H9 (cell line): ENCODE results near the gene VPS4A. TPM values are rescaled to one million over a fixed set of nuclear protein-coding genes. Genes with fewer than 3 reads are reported as not detected.

Source experiments
- DNase-seq: peaks from one replicate; pipeline ENCODE4 v3.0.0-alpha.2; 2017
- H2AFZ ChIP-seq: one replicate; pipeline ENCODE4 v1.6.1; 2013; ENCODE audit warnings: mild to moderate bottlenecking, low read length, control low read depth, moderate library complexity
- H2AK5ac ChIP-seq: 2 replicates; pipeline ENCODE4 v1.6.1; 2013; ENCODE audit warnings: low read length, control low read depth, mixed read lengths; ENCODE audit not compliant: insufficient read length
- H2BK120ac ChIP-seq: one replicate; pipeline ENCODE4 v1.6.1; 2013; ENCODE audit warnings: low read depth, mild to moderate bottlenecking, low read length, control low read depth, inconsistent platforms; ENCODE audit not compliant: poor library complexity, severe bottlenecking
- H2BK12ac ChIP-seq: 2 replicates; pipeline ENCODE4 v1.6.1; 2013; ENCODE audit warnings: low read length, control low read depth, mixed read lengths, low read depth; ENCODE audit not compliant: insufficient read length
- H2BK15ac ChIP-seq: 2 replicates; pipeline ENCODE4 v1.6.1; 2013; ENCODE audit warnings: low read depth, low read length, control low read depth
- H2BK20ac ChIP-seq: one replicate; pipeline ENCODE4 v1.6.1; 2013; ENCODE audit warnings: low read depth, mild to moderate bottlenecking, low read length, control low read depth, inconsistent platforms; ENCODE audit not compliant: poor library complexity, severe bottlenecking
- H2BK5ac ChIP-seq: 2 replicates; pipeline ENCODE4 v1.6.1; 2013; ENCODE audit warnings: low read length, control low read depth, mixed read lengths; ENCODE audit not compliant: insufficient read length
- H3K14ac ChIP-seq: 2 replicates; pipeline ENCODE4 v1.6.1; 2013; ENCODE audit warnings: low read length, control low read depth; ENCODE audit not compliant: insufficient read depth
- H3K18ac ChIP-seq: 2 replicates; pipeline ENCODE4 v1.6.1; 2013; ENCODE audit warnings: low read depth, mild to moderate bottlenecking, mixed read lengths, low read length, control low read depth; ENCODE audit not compliant: insufficient read length
- H3K23ac ChIP-seq: 2 replicates; pipeline ENCODE4 v1.6.1; 2013; ENCODE audit warnings: low read length, control low read depth, mixed read lengths, low read depth; ENCODE audit not compliant: insufficient read length
- H3K23me2 ChIP-seq: 2 replicates; pipeline ENCODE4 v1.6.1; 2013; ENCODE audit warnings: low read depth, mild to moderate bottlenecking, mixed read lengths, low read length, control low read depth; ENCODE audit not compliant: insufficient read length, poor library complexity, severe bottlenecking
- H3K27ac ChIP-seq: 2 replicates; pipeline ENCODE4 v1.5.1; 2013; ENCODE audit warnings: low read length, control low read depth, mixed read lengths, low read depth; ENCODE audit not compliant: insufficient read length
- H3K27me3 ChIP-seq: 2 replicates; pipeline ENCODE4 v1.6.1; 2013; ENCODE audit warnings: low read length, control low read depth, inconsistent platforms; ENCODE audit not compliant: insufficient read depth
- H3K4ac ChIP-seq: 2 replicates; pipeline ENCODE4 v1.6.1; 2013; ENCODE audit warnings: low read depth, mild to moderate bottlenecking, control low read depth, inconsistent platforms, low read length, moderate library complexity
- H3K4me1 ChIP-seq: 2 replicates; pipeline ENCODE4 v1.6.1; 2013; ENCODE audit warnings: low read length, control low read depth, inconsistent platforms; ENCODE audit not compliant: insufficient read depth
- H3K4me2 ChIP-seq: 2 replicates; pipeline ENCODE4 v1.6.1; 2013; ENCODE audit warnings: low read length, control low read depth, mixed read lengths; ENCODE audit not compliant: insufficient read length, insufficient read depth
- H3K56ac ChIP-seq: 2 replicates; pipeline ENCODE4 v1.6.1; 2013; ENCODE audit warnings: low read depth, mild to moderate bottlenecking, mixed read lengths, low read length, control low read depth; ENCODE audit not compliant: insufficient read length
- H3K79me1 ChIP-seq: 2 replicates; pipeline ENCODE4 v1.6.1; 2013; ENCODE audit warnings: low read depth, mild to moderate bottlenecking, moderate library complexity, low read length, control low read depth, inconsistent platforms; ENCODE audit not compliant: insufficient read depth, poor library complexity, severe bottlenecking
- H3K79me2 ChIP-seq: 2 replicates; pipeline ENCODE4 v1.6.1; 2013; ENCODE audit warnings: low read length, control low read depth, inconsistent platforms; ENCODE audit not compliant: insufficient read depth
- H3K9ac ChIP-seq: 2 replicates; pipeline ENCODE4 v1.6.1; 2013; ENCODE audit warnings: low read length, control low read depth, mixed read lengths; ENCODE audit not compliant: insufficient read length; ENCODE audit errors: extremely low read depth
- H3K9me3 ChIP-seq: one replicate; pipeline ENCODE4 v1.6.1; 2013; ENCODE audit warnings: low read depth, low read length, inconsistent platforms; ENCODE audit not compliant: control insufficient read depth
- H3T11ph ChIP-seq: one replicate; pipeline ENCODE4 v1.6.1; 2013; ENCODE audit warnings: mild to moderate bottlenecking, low read length, control low read depth, inconsistent platforms
- H4K20me1 ChIP-seq: one replicate; pipeline ENCODE4 v1.6.1; 2013; ENCODE audit not compliant: control insufficient read depth, insufficient read length, insufficient read depth
- H4K5ac ChIP-seq: 2 replicates; pipeline ENCODE4 v1.6.1; 2013; ENCODE audit warnings: low read depth, mild to moderate bottlenecking, mixed read lengths, low read length, control low read depth; ENCODE audit not compliant: insufficient read length
- H4K8ac ChIP-seq: replicated peaks from 2 replicates; pipeline ENCODE4 v1.6.1; 2013; ENCODE audit warnings: low read length, control low read depth, mixed read lengths, low read depth; ENCODE audit not compliant: insufficient read length
- H4K91ac ChIP-seq: 2 replicates; pipeline ENCODE4 v1.6.1; 2013; ENCODE audit warnings: low read depth, mild to moderate bottlenecking, moderate library complexity, mixed read lengths, low read length, control low read depth; ENCODE audit not compliant: insufficient read length
- H3K27ac Mint-ChIP-seq, 3 experiments: 2 replicates in 2 of 3; 3 replicates in 1 of 3; pipeline ENCODE4 v1.8.0; 2020 to 2021; ENCODE audit warnings: mixed read lengths in 3 of 3, mild to moderate bottlenecking in 1 of 3, moderate library complexity in 1 of 3
- H3K27me3 Mint-ChIP-seq: 2 replicates; pipeline ENCODE4 v1.8.0; 2021; ENCODE audit warnings: low read depth, mild to moderate bottlenecking, moderate library complexity, mixed read lengths
- H3K36me3 Mint-ChIP-seq, 3 experiments: 2 replicates in 2 of 3; 3 replicates in 1 of 3; pipeline ENCODE4 v1.8.0; 2020 to 2021; ENCODE audit warnings: low read depth in 3 of 3, mixed read lengths in 3 of 3; ENCODE audit not compliant: insufficient read depth in 1 of 3
- H3K4me1 Mint-ChIP-seq, 2 experiments: 2 replicates each; pipeline ENCODE4 v1.8.0; 2020; ENCODE audit warnings: mixed read lengths in 2 of 2
- H3K4me3 Mint-ChIP-seq, 2 experiments: 2 replicates in 1 of 2; 3 replicates in 1 of 2; pipeline ENCODE4 v1.8.0; 2020 to 2021; ENCODE audit warnings: mild to moderate bottlenecking in 2 of 2, mixed read lengths in 2 of 2, moderate library complexity in 1 of 2
- H3K9me3 Mint-ChIP-seq, 2 experiments: 2 replicates in 1 of 2; 3 replicates in 1 of 2; pipeline ENCODE4 v1.8.0; 2020; ENCODE audit warnings: mild to moderate bottlenecking in 2 of 2, mixed read lengths in 2 of 2, moderate library complexity in 1 of 2
- WGBS: extraction: QIAGEN DNeasy Blood & Tissue Kit; methylation state at CpG from one replicate; pipeline ENCODE4 v1.1.7; 2013; ENCODE audit warnings: missing lambda C conversion rate, low lambda C conversion rate, mixed read lengths; ENCODE audit not compliant: insufficient read length; ENCODE audit errors: extremely low coverage; 5-methylcytosine and 5-hydroxymethylcytosine counted together
- total RNA-seq: library from RNA; stranded (reverse); gene quantifications from 2 replicates; pipeline ENCODE4 v1.2.1, GENCODE V29; 2021
- TF ChIP-seq, protein P1 (sequence below): fragments of 200-600 bp; sonication (generic); conservative IDR thresholded peaks from 3 replicates; pipeline ENCODE4 v1.8.0; 2021; ENCODE audit warnings: antibody characterized with exemption, mild to moderate bottlenecking

Gene VPS4A
- total RNA-seq, 1 experiment from 2014 or later, result 27.1 TPM

DNA sequence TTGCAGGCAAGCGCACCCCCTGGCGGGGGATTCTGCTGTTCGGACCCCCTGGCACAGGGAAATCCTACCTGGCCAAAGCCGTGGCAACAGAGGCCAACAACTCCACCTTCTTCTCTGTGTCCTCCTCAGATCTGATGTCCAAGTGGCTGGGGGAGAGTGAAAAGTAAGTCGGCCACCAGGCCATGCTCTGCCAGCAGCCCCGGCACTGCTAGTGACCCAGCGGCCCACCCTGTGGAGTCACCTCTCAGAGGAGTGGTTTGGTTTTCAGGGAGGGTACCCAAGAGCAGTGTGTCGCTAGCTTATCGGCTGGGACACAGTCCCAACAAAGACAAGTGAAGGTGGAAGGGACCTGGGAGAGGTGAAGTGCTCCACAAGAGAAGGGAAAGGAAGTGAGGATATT lies 8.2 kb downstream of the VPS4A start:
- H2AK5ac ChIP-seq, result no peak overlapping the region
- no peaks in the 10 kb centered on the region for H3K23me2 ChIP-seq
- 0 out of 7 replicates have a peak overlapping the region, but pooled peaks of 1 of the 3 experiments have one; percentile 50 for H3K27ac Mint-ChIP-seq
- no peaks in the 10 kb centered on the region for H3K9me3 Mint-ChIP-seq
- H3K36me3 Mint-ChIP-seq, result peaks cover 46 to 90% (median 79%) of the 10 kb centered on the region in 3 experiments
- WGBS, result no CpG with 5 or more reads among the region's 9 CpGs
- H3K79me2 ChIP-seq, result no peaks in the 10 kb centered on the region
- H3K14ac ChIP-seq, result no peak overlapping the region
- no peak overlapping the region for H3K4me2 ChIP-seq
- no peaks in the 10 kb centered on the region for H3K4me1 ChIP-seq
- H2BK20ac ChIP-seq, result no peak overlapping the region
- H4K8ac ChIP-seq, result no peak overlapping the region
- peaks cover 3% of the 10 kb centered on the region for H3K79me1 ChIP-seq
- no peak overlapping the region for H3K4me3 Mint-ChIP-seq
- H2BK5ac ChIP-seq, result no peak overlapping the region
- H2AFZ ChIP-seq, result no peak overlapping the region
- no peak overlapping the region for H2BK15ac ChIP-seq
- H3K18ac ChIP-seq, result no peak overlapping the region
- no peaks in the 10 kb centered on the region for H3K27me3 ChIP-seq
- H3K27ac ChIP-seq, result no peak overlapping the region
- no peak overlapping the region for H3T11ph ChIP-seq
- no peak overlapping the region for H3K23ac ChIP-seq
- no peak overlapping the region for H4K91ac ChIP-seq
- H3K4ac ChIP-seq, result no peak overlapping the region
- no peaks in the 10 kb centered on the region for H4K20me1 ChIP-seq
- TF ChIP-seq, protein P1, sequence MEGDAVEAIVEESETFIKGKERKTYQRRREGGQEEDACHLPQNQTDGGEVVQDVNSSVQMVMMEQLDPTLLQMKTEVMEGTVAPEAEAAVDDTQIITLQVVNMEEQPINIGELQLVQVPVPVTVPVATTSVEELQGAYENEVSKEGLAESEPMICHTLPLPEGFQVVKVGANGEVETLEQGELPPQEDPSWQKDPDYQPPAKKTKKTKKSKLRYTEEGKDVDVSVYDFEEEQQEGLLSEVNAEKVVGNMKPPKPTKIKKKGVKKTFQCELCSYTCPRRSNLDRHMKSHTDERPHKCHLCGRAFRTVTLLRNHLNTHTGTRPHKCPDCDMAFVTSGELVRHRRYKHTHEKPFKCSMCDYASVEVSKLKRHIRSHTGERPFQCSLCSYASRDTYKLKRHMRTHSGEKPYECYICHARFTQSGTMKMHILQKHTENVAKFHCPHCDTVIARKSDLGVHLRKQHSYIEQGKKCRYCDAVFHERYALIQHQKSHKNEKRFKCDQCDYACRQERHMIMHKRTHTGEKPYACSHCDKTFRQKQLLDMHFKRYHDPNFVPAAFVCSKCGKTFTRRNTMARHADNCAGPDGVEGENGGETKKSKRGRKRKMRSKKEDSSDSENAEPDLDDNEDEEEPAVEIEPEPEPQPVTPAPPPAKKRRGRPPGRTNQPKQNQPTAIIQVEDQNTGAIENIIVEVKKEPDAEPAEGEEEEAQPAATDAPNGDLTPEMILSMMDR, result no peak
- H4K5ac ChIP-seq, result no peak overlapping the region
- H2BK12ac ChIP-seq, result no peak overlapping the region
- no peaks in the 10 kb centered on the region for H3K4me1 Mint-ChIP-seq
- no peak overlapping the region for H3K56ac ChIP-seq
- H3K9ac ChIP-seq, result no peak overlapping the region
- H3K27me3 Mint-ChIP-seq, result no peaks in the 10 kb centered on the region
- H3K9me3 ChIP-seq, result no peaks in the 10 kb centered on the region
- no peak overlapping the region for H2BK120ac ChIP-seq
- DNase-seq, result no peak
